Measurements from ENCODE around the gene PARP12. TPM values are rescaled to one million over a fixed set of nuclear protein-coding genes. Genes with fewer than 3 reads are reported as not detected.
A peak's percentile ranks its signal among the peaks of the same experiment; 100 is the strongest.

PARP12 gene
- polyA plus RNA-seq, 1 donor from 2014 or later = 30.8 TPM

GRCh38 chr7:140005754-140006503, 56.8 kb downstream of the PARP12 start:
- H3K4me3 Mint-ChIP-seq = no peak overlapping the region
- H3K27ac Mint-ChIP-seq = peak overlapping the region in 1 of 3 donors; percentile 43
- H3K36me3 Mint-ChIP-seq = no peaks in the 10 kb centered on the region
- peaks cover 0 to 4% (median 2%) of the 10 kb centered on the region in 3 donors for H3K4me1 Mint-ChIP-seq
- no peaks in the 10 kb centered on the region for H3K9me3 Mint-ChIP-seq
- H3K27me3 Mint-ChIP-seq = no peaks in the 10 kb centered on the region

GRCh38 chr7:140005341-140005740, 57.4 kb downstream of the PARP12 start:
- Mint-ChIP-seq H3K9me3 (no peaks in the 10 kb centered on the region), H3K27me3 (no peaks in the 10 kb centered on the region), H3K36me3 (no peaks in the 10 kb centered on the region), H3K4me1 (peaks cover 0 to 6% (median 2%) of the 10 kb centered on the region in 3 donors), H3K27ac (peak overlapping the region in 1 of 3 donors; percentile 43), H3K4me3 (no peak overlapping the region)

GRCh38 chr7:140004672-140005071, 58.1 kb downstream of the PARP12 start:
- Mint-ChIP-seq H3K4me1 (peaks cover 0 to 6% (median 2%) of the 10 kb centered on the region in 3 donors), H3K9me3 (no peaks in the 10 kb centered on the region), H3K4me3 (no peak overlapping the region), H3K36me3 (no peaks in the 10 kb centered on the region), H3K27ac (no peak overlapping the region), H3K27me3 (no peaks in the 10 kb centered on the region)

GRCh38 chr7:140003913-140004382, 58.8 kb downstream of the PARP12 start:
- Mint-ChIP-seq H3K9me3 (no peaks in the 10 kb centered on the region), H3K4me3 (no peak overlapping the region), H3K27me3 (no peaks in the 10 kb centered on the region), H3K27ac (peak overlapping the region in 1 of 3 donors; percentile 0), H3K4me1 (peaks cover 0 to 6% (median 2%) of the 10 kb centered on the region in 3 donors), H3K36me3 (no peaks in the 10 kb centered on the region)

GRCh38 chr7:140000666-140001268, 62.0 kb downstream of the PARP12 start:
- no peaks in the 10 kb centered on the region for H3K36me3 Mint-ChIP-seq
- H3K27ac Mint-ChIP-seq = peak overlapping the region in 1 of 3 donors; percentile 71
- H3K4me3 Mint-ChIP-seq = no peak overlapping the region
- H3K27me3 Mint-ChIP-seq = no peaks in the 10 kb centered on the region
- H3K9me3 Mint-ChIP-seq = no peaks in the 10 kb centered on the region
- peaks cover 0 to 6% (median 2%) of the 10 kb centered on the region in 3 donors for H3K4me1 Mint-ChIP-seq

GRCh38 chr7:139999516-139999915, 63.2 kb downstream of the PARP12 start:
- no peaks in the 10 kb centered on the region for H3K36me3 Mint-ChIP-seq
- peaks cover 0 to 6% (median 2%) of the 10 kb centered on the region in 3 donors for H3K4me1 Mint-ChIP-seq
- H3K27ac Mint-ChIP-seq = no peak overlapping the region
- H3K4me3 Mint-ChIP-seq = no peak overlapping the region
- no peaks in the 10 kb centered on the region for H3K27me3 Mint-ChIP-seq
- H3K9me3 Mint-ChIP-seq = no peaks in the 10 kb centered on the region

- Mint-ChIP-seq H3K27me3 (no peaks in the 10 kb centered on the region), H3K36me3 (no peaks in the 10 kb centered on the region), H3K9me3 (no peaks in the 10 kb centered on the region), H3K4me1 (peaks cover 0 to 6% (median 2%) of the 10 kb centered on the region in 3 donors), H3K27ac (no peak overlapping the region), H3K4me3 (no peak overlapping the region)
These were observed 64.2 kb downstream of the PARP12 start for GRCh38 chr7:139998572-139998971.

GRCh38 chr7:139995017-139995915, 67.5 kb downstream of the PARP12 start:
- Mint-ChIP-seq H3K27me3 (no peaks in the 10 kb centered on the region), H3K9me3 (no peaks in the 10 kb centered on the region), H3K4me1 (peaks cover 0 to 3% (median 1%) of the 10 kb centered on the region in 3 donors), H3K4me3 (no peak overlapping the region), H3K27ac (no peak overlapping the region), H3K36me3 (no peaks in the 10 kb centered on the region)

GRCh38 chr7:139994356-139994755, 68.4 kb downstream of the PARP12 start:
- H3K4me3 Mint-ChIP-seq = no peak overlapping the region
- H3K4me1 Mint-ChIP-seq = peaks cover 5 to 12% (median 8%) of the 10 kb centered on the region in 3 donors
- H3K27ac Mint-ChIP-seq = no peak overlapping the region
- no peaks in the 10 kb centered on the region for H3K27me3 Mint-ChIP-seq
- H3K36me3 Mint-ChIP-seq = no peaks in the 10 kb centered on the region
- no peaks in the 10 kb centered on the region for H3K9me3 Mint-ChIP-seq

GRCh38 chr7:139993592-139993991, 69.2 kb downstream of the PARP12 start:
- Mint-ChIP-seq H3K4me3 (no peak overlapping the region), H3K4me1 (peaks cover 5 to 12% (median 9%) of the 10 kb centered on the region in 3 donors), H3K27ac (no peak overlapping the region), H3K36me3 (peaks cover under 1% of the 10 kb centered on the region), H3K27me3 (no peaks in the 10 kb centered on the region), H3K9me3 (no peaks in the 10 kb centered on the region)

- H3K36me3 Mint-ChIP-seq = peaks cover 2% of the 10 kb centered on the region
- no peaks in the 10 kb centered on the region for H3K27me3 Mint-ChIP-seq
- no peak overlapping the region for H3K27ac Mint-ChIP-seq
- no peak overlapping the region for H3K4me3 Mint-ChIP-seq
- H3K4me1 Mint-ChIP-seq = peaks cover 5 to 12% (median 9%) of the 10 kb centered on the region in 3 donors
- no peaks in the 10 kb centered on the region for H3K9me3 Mint-ChIP-seq
These were observed 69.6 kb downstream of the PARP12 start for GRCh38 chr7:139993169-139993568.

GRCh38 chr7:139992353-139993044, 70.3 kb downstream of the PARP12 start:
- Mint-ChIP-seq H3K36me3 (peaks cover 4% of the 10 kb centered on the region), H3K9me3 (no peaks in the 10 kb centered on the region), H3K4me1 (peaks cover 7 to 16% (median 9%) of the 10 kb centered on the region in 3 donors), H3K27me3 (no peaks in the 10 kb centered on the region), H3K4me3 (peak overlapping the region in 1 of 4 donors; percentile 30), H3K27ac (no peak overlapping the region)

- H3K4me3 Mint-ChIP-seq = no peak overlapping the region
- H3K4me1 Mint-ChIP-seq = peaks cover 9 to 17% (median 9%) of the 10 kb centered on the region in 3 donors
- peak overlapping the region in 1 of 3 donors; percentile 63 for H3K27ac Mint-ChIP-seq
- no peaks in the 10 kb centered on the region for H3K9me3 Mint-ChIP-seq
- no peaks in the 10 kb centered on the region for H3K27me3 Mint-ChIP-seq
- H3K36me3 Mint-ChIP-seq = peaks cover 6% of the 10 kb centered on the region
These were observed 70.8 kb downstream of the PARP12 start for GRCh38 chr7:139991911-139992310.

- Mint-ChIP-seq H3K4me3 (no peak overlapping the region), H3K9me3 (no peaks in the 10 kb centered on the region), H3K36me3 (peaks cover 6% of the 10 kb centered on the region), H3K4me1 (peaks cover 9 to 17% (median 9%) of the 10 kb centered on the region in 3 donors), H3K27me3 (no peaks in the 10 kb centered on the region), H3K27ac (no peak overlapping the region)
These were observed 71.5 kb downstream of the PARP12 start for GRCh38 chr7:139991269-139991666.

Data from IgD-negative memory B cell (primary cell).